Measurements from ENCODE around the gene NAPG. TPM values are rescaled to one million over a fixed set of nuclear protein-coding genes. Genes with fewer than 3 reads are reported as not detected.

The NAPG gene
- total RNA-seq, 1 experiment from 2014 or later, result 28.0 TPM

DNA sequence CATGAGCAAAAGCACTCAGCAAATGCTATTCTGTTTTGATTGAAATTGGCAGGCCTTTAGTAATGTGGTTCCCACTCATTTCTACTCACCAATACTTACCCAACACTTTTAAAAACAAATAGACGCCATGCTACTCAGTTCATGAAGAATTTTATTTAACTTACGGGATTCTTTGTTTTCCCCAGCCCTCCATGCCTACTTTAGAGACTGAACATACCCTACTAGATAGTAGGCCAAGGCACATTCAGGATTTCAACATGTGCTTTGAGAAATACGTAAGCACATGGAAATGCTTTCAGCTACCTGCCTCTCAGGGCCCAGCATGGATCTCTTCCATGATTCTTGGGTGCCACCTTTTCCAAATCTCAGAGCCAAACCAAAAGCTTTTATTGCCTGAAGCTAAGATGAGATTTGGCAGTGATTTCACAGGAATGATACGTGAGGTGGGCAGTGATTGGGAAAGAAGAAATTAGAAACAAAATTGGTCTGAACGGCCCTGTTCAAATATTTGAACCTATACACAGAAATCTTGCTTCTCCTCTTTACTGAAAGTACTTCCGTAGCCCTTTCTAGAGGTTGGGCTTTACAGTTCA is 31.4 kb downstream of the NAPG start:
- no peaks in the 10 kb centered on the region for H3K9me3 ChIP-seq (ENCODE audit: control insufficient read depth in 1 of 2, insufficient read depth in 1 of 2, low read depth in 1 of 2, low read length in 2 of 2)
- no peak for TF ChIP-seq RAD21 (IDR thresholded peaks at IDR 0.05; ENCODE audit: low read depth)
- TF ChIP-seq YY1 (IDR thresholded peaks at IDR 0.05; ENCODE audit: extremely low read depth, insufficient replicate concordance, low read depth, low read length), result no peak
- TF ChIP-seq, protein P1, sequence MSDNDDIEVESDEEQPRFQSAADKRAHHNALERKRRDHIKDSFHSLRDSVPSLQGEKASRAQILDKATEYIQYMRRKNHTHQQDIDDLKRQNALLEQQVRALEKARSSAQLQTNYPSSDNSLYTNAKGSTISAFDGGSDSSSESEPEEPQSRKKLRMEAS (IDR thresholded peaks at IDR 0.05), result no peak
- TF ChIP-seq, protein P2, sequence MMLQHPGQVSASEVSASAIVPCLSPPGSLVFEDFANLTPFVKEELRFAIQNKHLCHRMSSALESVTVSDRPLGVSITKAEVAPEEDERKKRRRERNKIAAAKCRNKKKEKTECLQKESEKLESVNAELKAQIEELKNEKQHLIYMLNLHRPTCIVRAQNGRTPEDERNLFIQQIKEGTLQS (IDR thresholded peaks at IDR 0.05), result no peak
- no peak for TF ChIP-seq ZFX (IDR thresholded peaks at IDR 0.05)
- no peak for TF ChIP-seq POLR2AphosphoS5 (IDR thresholded peaks at IDR 0.05; ENCODE audit: low read depth, low read length)
- TF ChIP-seq SRF (IDR thresholded peaks at IDR 0.05; ENCODE audit: low read depth), result no peak
- TF ChIP-seq, protein P3, sequence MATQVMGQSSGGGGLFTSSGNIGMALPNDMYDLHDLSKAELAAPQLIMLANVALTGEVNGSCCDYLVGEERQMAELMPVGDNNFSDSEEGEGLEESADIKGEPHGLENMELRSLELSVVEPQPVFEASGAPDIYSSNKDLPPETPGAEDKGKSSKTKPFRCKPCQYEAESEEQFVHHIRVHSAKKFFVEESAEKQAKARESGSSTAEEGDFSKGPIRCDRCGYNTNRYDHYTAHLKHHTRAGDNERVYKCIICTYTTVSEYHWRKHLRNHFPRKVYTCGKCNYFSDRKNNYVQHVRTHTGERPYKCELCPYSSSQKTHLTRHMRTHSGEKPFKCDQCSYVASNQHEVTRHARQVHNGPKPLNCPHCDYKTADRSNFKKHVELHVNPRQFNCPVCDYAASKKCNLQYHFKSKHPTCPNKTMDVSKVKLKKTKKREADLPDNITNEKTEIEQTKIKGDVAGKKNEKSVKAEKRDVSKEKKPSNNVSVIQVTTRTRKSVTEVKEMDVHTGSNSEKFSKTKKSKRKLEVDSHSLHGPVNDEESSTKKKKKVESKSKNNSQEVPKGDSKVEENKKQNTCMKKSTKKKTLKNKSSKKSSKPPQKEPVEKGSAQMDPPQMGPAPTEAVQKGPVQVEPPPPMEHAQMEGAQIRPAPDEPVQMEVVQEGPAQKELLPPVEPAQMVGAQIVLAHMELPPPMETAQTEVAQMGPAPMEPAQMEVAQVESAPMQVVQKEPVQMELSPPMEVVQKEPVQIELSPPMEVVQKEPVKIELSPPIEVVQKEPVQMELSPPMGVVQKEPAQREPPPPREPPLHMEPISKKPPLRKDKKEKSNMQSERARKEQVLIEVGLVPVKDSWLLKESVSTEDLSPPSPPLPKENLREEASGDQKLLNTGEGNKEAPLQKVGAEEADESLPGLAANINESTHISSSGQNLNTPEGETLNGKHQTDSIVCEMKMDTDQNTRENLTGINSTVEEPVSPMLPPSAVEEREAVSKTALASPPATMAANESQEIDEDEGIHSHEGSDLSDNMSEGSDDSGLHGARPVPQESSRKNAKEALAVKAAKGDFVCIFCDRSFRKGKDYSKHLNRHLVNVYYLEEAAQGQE (IDR thresholded peaks at IDR 0.05; ENCODE audit: low read depth), result no peak
- no peak for TF ChIP-seq SP1 (IDR thresholded peaks at IDR 0.05; ENCODE audit: low read depth)
- no peak for TF ChIP-seq ZNF274 (IDR thresholded peaks at IDR 0.05; ENCODE audit: low read depth, low read length)
- RAD21 ChIA-PET (ENCODE audit: low non-redundant PET in 1 of 2, low total read pairs in 2 of 2, uncharacterized antibody in 2 of 2, unreplicated experiment in 2 of 2), result no interaction called here
- H3K79me2 ChIP-seq (ENCODE audit: insufficient read depth, low read length), result no peaks in the 10 kb centered on the region
- no peak overlapping the region for H3K9ac ChIP-seq (ENCODE audit: low read length)
- no peak overlapping the region for H3K4me2 ChIP-seq (ENCODE audit: low read length)
- intact Hi-C loops (cut with micrococcal nuclease), result no loop called here
- POLR2A ChIA-PET, result no interaction called here
- BruUV-seq (replicated peaks), result no TSS peak
- H3K27ac ChIP-seq (ENCODE audit: low read depth, low read length), result no peak overlapping the region
- H3K36me3 ChIP-seq (ENCODE audit: control insufficient read depth in 1 of 2, insufficient read depth in 2 of 2, low read length in 2 of 2), result peaks cover 13 to 17% of the 10 kb centered on the region in 2 experiments; a peak in 3 of 4 replicates
- no peaks in the 10 kb centered on the region for H3K4me1 ChIP-seq (ENCODE audit: control insufficient read depth in 1 of 2, insufficient read depth in 2 of 2, low read length in 2 of 2)
- no peak overlapping the region for H3K4me3 ChIP-seq (replicated peaks in 1 of 2; ENCODE audit: low read depth in 1 of 2, low read length in 2 of 2)
- ATAC-seq, result no peak
- H3K27me3 ChIP-seq (ENCODE audit: insufficient read depth, low read length), result no peaks in the 10 kb centered on the region
- CTCF ChIA-PET, result no interaction called here
- H3K9me2 ChIP-seq (ENCODE audit: insufficient read depth), result no peaks in the 10 kb centered on the region
- H2AFZ ChIP-seq (ENCODE audit: low read depth, low read length, poor library complexity, severe bottlenecking), result no peak overlapping the region
- DNase-seq (ENCODE audit: low read depth, low spot score), result no peak
- no peaks in the 10 kb centered on the region for H4K20me1 ChIP-seq (ENCODE audit: insufficient read depth)

Data from HCT116 (cell line).